HepG2 (cell line): ENCODE results near the gene CTDSP1. TPM values are rescaled to one million over a fixed set of nuclear protein-coding genes. Genes with fewer than 3 reads are reported as not detected.

ENCODE experiments used
- CREB1 ChIP-seq, 2 experiments: fragments of 450-650 bp in 1 of 2; IDR thresholded peaks; 2 replicates each; pipeline ENCODE4 v1.6.1; 2016 to 2017; ENCODE audit warnings: control low read depth in 1 of 2, mild to moderate bottlenecking in 1 of 2, missing compliant biosample characterization in 1 of 2, missing genetic modification characterization in 1 of 2
- FOSL2 ChIP-seq: sonication (generic); formaldehyde crosslinking; IDR thresholded peaks from 2 replicates; pipeline ENCODE4 v1.4.0; 2020; ENCODE audit warnings: missing genetic modification reagents
- GFI1 ChIP-seq: sonication (generic); formaldehyde crosslinking; IDR thresholded peaks from 2 replicates; pipeline ENCODE4 v1.5.0; 2020; ENCODE audit warnings: missing genetic modification reagents, mild to moderate bottlenecking, borderline replicate concordance
- IRF2 ChIP-seq: IDR thresholded peaks from 2 replicates; pipeline ENCODE4 v1.6.1; 2018; ENCODE audit warnings: missing genetic modification reagents, missing compliant biosample characterization
- KDM2A ChIP-seq: sonication (generic); formaldehyde crosslinking; IDR thresholded peaks from 2 replicates; pipeline ENCODE4 v1.4.0; 2020; ENCODE audit warnings: low read depth, missing genetic modification reagents, borderline replicate concordance
- NCOA1 ChIP-seq: sonication (generic); formaldehyde crosslinking; IDR thresholded peaks from 2 replicates; pipeline ENCODE4 v1.9.0; 2021; ENCODE audit warnings: missing genetic modification reagents
- PHF5A ChIP-seq: IDR thresholded peaks from one replicate; pipeline ENCODE4 v1.6.1; 2018; ENCODE audit warnings: low read depth, missing genetic modification reagents; ENCODE audit not compliant: unreplicated experiment
- SAFB2 ChIP-seq: sonication (generic); formaldehyde crosslinking; IDR thresholded peaks from 2 replicates; pipeline ENCODE4 v1.5.1; 2020; ENCODE audit warnings: missing genetic modification reagents, low read depth, mild to moderate bottlenecking, borderline replicate concordance
- SP1 ChIP-seq, 2 experiments: fragments of 450-650 bp in 1 of 2; sonication (generic) in 1 of 2; formaldehyde crosslinking in 1 of 2; IDR thresholded peaks; 2 replicates each; pipeline versions ENCODE4 v1.4.0 to v1.6.1; 2016 to 2020; ENCODE audit warnings: missing genetic modification reagents in 1 of 2
- SRSF9 ChIP-seq: fragments of 200-400 bp; formaldehyde crosslinking; IDR thresholded peaks from 2 replicates; pipeline ENCODE4 v1.6.1; 2018; ENCODE audit warnings: borderline replicate concordance, mild to moderate bottlenecking, low read depth, low read length; ENCODE audit not compliant: insufficient read depth, poor library complexity, severe bottlenecking
- TBL1XR1 ChIP-seq: fragments of 150-350 bp; IDR thresholded peaks from 2 replicates; pipeline ENCODE4 v1.6.1; 2014; ENCODE audit warnings: borderline replicate concordance, low read length; ENCODE audit not compliant: partially characterized antibody
- ZFP36L2 ChIP-seq: sonication (generic); formaldehyde crosslinking; IDR thresholded peaks from 2 replicates; pipeline ENCODE4 v1.4.0; 2020; ENCODE audit warnings: missing genetic modification reagents
- ZNF143 ChIP-seq: sonication (generic); formaldehyde crosslinking; IDR thresholded peaks from 2 replicates; pipeline ENCODE4 v1.4.0; 2020; ENCODE audit warnings: missing genetic modification reagents
- ZNF253 ChIP-seq: sonication (generic); formaldehyde crosslinking; IDR thresholded peaks from 2 replicates; pipeline ENCODE4 v1.8.0; 2022; ENCODE audit warnings: mild to moderate bottlenecking, missing genetic modification reagents, borderline replicate concordance
- ZNF326 ChIP-seq: sonication (generic); formaldehyde crosslinking; IDR thresholded peaks from 2 replicates; pipeline ENCODE4 v1.4.0; 2020; ENCODE audit warnings: missing genetic modification reagents, borderline replicate concordance
- ZNF501 ChIP-seq: sonication (generic); formaldehyde crosslinking; IDR thresholded peaks from 2 replicates; pipeline ENCODE4 v1.5.1; 2020; ENCODE audit warnings: mild to moderate bottlenecking, moderate library complexity, missing genetic modification reagents
- ZNF563 ChIP-seq: sonication (generic); formaldehyde crosslinking; IDR thresholded peaks from 2 replicates; pipeline ENCODE4 v1.8.0; 2022; ENCODE audit warnings: mild to moderate bottlenecking, moderate library complexity, missing genetic modification reagents
- ZNF577 ChIP-seq: sonication (generic); formaldehyde crosslinking; IDR thresholded peaks from 2 replicates; pipeline ENCODE4 v1.4.0; 2020; ENCODE audit warnings: mild to moderate bottlenecking, low read depth, missing genetic modification reagents, borderline replicate concordance
- ZNF713 ChIP-seq: sonication (generic); formaldehyde crosslinking; IDR thresholded peaks from 2 replicates; pipeline ENCODE4 v1.4.0; 2020; ENCODE audit warnings: mild to moderate bottlenecking, missing genetic modification reagents
- polyA plus RNA-seq, 8 experiments: library from polyadenylated mRNA; depleted of rRNA in 3 of 8; stranded (reverse) in 7 of 8; unstranded in 1 of 8; fragments of >200 nt; fragmentation: Illumina TruSeq in 4 of 8; extraction: Trizol in 4 of 8; gene quantifications; 2 replicates each; pipeline versions ENCODE4 v1.2.1 to v1.2.3, GENCODE V29; 2011 to 2016; ENCODE audit warnings: low read depth in 4 of 8, missing spikeins in 1 of 8, mixed read lengths in 1 of 8; ENCODE audit not compliant: insufficient read depth in 1 of 8
- total RNA-seq, 5 experiments: library from RNA; depleted of rRNA; stranded (reverse); fragments of >200 nt; fragmentation: Illumina TruSeq; extraction: Trizol; gene quantifications; 2 replicates each; pipeline ENCODE4 v1.2.3, GENCODE V29; 2016; ENCODE audit warnings: low read depth in 1 of 5
- TF ChIP-seq, protein P1 (sequence below): sonication (generic); formaldehyde crosslinking; IDR thresholded peaks from 2 replicates; pipeline ENCODE4 v1.4.0; 2020; ENCODE audit warnings: missing genetic modification reagents
- TF ChIP-seq, protein P2 (sequence below): IDR thresholded peaks from 2 replicates; pipeline ENCODE4 v1.6.1; 2016; ENCODE audit warnings: mild to moderate bottlenecking, missing biosample characterization, missing genetic modification reagents

Gene CTDSP1
- total and polyA plus RNA-seq, 2 of the 13 experiments (the other 11 are each of a cell fraction or from before 2014, with no cell fraction given) = 91.0 to 268 TPM

DNA sequence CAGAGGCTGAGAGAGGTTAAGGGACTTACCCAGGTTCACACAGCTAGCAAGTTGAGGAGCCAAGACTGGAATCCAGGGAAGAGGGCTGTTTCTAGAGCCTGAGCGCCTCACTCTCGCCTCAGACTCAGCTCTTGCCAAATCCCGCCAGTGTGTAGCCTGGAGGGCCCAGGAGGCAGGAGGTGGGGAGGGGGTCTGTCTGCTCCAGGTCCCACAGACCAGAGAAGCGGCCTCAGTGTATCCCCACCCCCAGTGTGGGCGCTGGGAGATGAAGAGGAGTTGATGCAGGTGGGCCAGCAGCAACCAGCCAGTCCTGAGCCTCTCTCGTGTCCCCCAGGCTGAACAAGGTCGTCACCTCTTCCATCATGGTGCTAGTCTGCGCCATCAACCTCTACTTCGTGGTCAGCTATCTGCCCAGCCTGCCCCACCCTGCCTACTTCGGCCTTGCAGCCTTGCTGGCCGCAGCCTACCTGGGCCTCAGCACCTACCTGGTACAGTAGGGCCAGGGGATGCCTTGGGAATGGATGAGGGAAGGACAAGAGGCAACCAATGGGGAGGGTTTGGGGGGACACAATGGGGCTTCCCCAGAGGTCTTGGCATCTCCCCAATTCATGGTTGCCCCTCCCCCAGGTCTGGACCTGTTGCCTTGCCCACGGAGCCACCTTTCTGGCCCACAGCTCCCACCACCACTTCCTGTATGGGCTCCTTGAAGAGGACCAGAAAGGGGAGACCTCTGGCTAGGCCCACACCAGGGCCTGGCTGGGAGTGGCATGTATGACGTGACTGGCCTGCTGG is 5.2 kb upstream of the CTDSP1 start (continued):
- TF ChIP-seq ZNF253 (peak; percentile 28; the same call in 1 of the 2 replicates), IRF2 (no peak), ZNF713 (CRISPR knock-in tag) (no peak), ZNF563 (no peak), SP1 (IDR thresholded peaks at IDR 0.05) (no peak), SP1 (CRISPR knock-in tag; IDR thresholded peaks at IDR 0.05) (no peak), NCOA1 (CRISPR knock-in tag) (0 out of 2 replicates have a peak, but pooled peaks have one; percentile 61), CREB1 (IDR thresholded peaks at IDR 0.05) (0 out of 2 replicates have a peak, but pooled peaks have one; percentile 11), CREB1 (CRISPR knock-in tag; IDR thresholded peaks at IDR 0.05) (no peak), TBL1XR1 (no peak), GFI1 (CRISPR knock-in tag) (no peak), ZFP36L2 (CRISPR knock-in tag) (no peak), SRSF9 (no peak), FOSL2 (CRISPR knock-in tag) (no peak), ZNF577 (CRISPR knock-in tag) (no peak), PHF5A (no peak), ZNF326 (CRISPR knock-in tag) (no peak), ZNF501 (CRISPR knock-in tag) (0 out of 2 replicates have a peak, but pooled peaks have one; percentile 34), ZNF143 (CRISPR knock-in tag) (no peak), SAFB2 (CRISPR knock-in tag) (0 out of 2 replicates have a peak, but pooled peaks have one; percentile 34), KDM2A (CRISPR knock-in tag) (no peak)
- TF ChIP-seq, protein P1, sequence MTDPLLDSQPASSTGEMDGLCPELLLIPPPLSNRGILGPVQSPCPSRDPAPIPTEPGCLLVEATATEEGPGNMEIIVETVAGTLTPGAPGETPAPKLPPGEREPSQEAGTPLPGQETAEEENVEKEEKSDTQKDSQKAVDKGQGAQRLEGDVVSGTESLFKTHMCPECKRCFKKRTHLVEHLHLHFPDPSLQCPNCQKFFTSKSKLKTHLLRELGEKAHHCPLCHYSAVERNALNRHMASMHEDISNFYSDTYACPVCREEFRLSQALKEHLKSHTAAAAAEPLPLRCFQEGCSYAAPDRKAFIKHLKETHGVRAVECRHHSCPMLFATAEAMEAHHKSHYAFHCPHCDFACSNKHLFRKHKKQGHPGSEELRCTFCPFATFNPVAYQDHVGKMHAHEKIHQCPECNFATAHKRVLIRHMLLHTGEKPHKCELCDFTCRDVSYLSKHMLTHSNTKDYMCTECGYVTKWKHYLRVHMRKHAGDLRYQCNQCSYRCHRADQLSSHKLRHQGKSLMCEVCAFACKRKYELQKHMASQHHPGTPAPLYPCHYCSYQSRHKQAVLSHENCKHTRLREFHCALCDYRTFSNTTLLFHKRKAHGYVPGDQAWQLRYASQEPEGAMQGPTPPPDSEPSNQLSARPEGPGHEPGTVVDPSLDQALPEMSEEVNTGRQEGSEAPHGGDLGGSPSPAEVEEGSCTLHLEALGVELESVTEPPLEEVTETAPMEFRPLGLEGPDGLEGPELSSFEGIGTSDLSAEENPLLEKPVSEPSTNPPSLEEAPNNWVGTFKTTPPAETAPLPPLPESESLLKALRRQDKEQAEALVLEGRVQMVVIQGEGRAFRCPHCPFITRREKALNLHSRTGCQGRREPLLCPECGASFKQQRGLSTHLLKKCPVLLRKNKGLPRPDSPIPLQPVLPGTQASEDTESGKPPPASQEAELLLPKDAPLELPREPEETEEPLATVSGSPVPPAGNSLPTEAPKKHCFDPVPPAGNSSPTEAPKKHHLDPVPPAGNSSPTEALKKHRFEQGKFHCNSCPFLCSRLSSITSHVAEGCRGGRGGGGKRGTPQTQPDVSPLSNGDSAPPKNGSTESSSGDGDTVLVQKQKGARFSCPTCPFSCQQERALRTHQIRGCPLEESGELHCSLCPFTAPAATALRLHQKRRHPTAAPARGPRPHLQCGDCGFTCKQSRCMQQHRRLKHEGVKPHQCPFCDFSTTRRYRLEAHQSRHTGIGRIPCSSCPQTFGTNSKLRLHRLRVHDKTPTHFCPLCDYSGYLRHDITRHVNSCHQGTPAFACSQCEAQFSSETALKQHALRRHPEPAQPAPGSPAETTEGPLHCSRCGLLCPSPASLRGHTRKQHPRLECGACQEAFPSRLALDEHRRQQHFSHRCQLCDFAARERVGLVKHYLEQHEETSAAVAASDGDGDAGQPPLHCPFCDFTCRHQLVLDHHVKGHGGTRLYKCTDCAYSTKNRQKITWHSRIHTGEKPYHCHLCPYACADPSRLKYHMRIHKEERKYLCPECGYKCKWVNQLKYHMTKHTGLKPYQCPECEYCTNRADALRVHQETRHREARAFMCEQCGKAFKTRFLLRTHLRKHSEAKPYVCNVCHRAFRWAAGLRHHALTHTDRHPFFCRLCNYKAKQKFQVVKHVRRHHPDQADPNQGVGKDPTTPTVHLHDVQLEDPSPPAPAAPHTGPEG (CRISPR knock-in tag) = no peak
- TF ChIP-seq, protein P2, sequence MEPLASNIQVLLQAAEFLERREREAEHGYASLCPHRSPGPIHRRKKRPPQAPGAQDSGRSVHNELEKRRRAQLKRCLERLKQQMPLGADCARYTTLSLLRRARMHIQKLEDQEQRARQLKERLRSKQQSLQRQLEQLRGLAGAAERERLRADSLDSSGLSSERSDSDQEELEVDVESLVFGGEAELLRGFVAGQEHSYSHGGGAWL (CRISPR knock-in tag) = no peak
- TF ChIP-seq, all 625 proteins: peak for 16
